Measurements from ENCODE around the gene FAM228B. TPM values are rescaled to one million over a fixed set of nuclear protein-coding genes. Genes with fewer than 3 reads are reported as not detected.

FAM228B gene
- total RNA-seq, 1 experiment from 2014 or later: 5.6 TPM

DNA sequence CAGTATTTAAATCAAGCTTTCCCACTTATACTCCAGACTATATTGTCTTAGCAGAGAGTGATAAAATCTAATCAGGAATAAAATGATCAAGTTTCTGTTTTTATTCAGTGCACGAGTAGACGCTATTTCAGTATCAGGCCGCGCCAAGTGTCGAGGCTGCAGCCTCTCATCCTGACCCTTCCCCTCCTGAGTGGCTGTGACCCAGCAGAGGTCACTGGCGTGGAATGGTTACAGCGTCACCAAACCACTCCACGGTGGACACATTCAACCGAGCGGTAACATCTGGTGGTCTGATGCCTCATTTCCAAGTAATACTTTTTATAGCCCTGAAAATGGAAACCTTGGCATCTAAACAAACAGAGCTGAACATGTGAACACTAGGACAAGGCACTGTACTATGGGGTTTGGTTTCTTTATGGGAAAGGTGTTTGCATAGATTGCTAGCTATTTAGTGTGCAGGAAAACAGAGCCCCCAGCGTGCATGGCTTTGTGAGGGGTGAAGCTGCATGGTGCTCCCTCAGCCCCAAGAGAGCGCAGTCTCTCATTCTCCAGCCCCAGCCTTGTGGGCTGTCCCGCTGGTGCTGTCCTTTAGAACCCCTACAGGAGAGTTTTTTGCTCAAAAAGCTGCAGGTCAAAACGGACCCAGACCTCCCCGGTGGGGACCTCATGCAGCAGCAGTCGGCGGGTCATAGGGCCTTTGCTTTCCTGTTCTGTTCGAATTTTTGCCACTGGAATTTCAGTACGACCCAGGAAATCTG is 79.9 kb downstream of the FAM228B start:
- DNase-seq (ENCODE audit: low read depth): no peak

- no peak for DNase-seq (ENCODE audit: low read depth)
Measured at GRCh38 chr2:24203787-24204150, 80.5 kb downstream of the FAM228B start.

- DNase-seq (ENCODE audit: low read depth): no peak
Measured at GRCh38 chr2:24204505-24204904, 81.2 kb downstream of the FAM228B start.

- DNase-seq (ENCODE audit: low read depth): no peak
Measured at GRCh38 chr2:24205131-24205530, 81.9 kb downstream of the FAM228B start.

GRCh38 chr2:24206242-24206641 is 83.0 kb downstream of the FAM228B start:
- DNase-seq (ENCODE audit: low read depth): no peak

DNA sequence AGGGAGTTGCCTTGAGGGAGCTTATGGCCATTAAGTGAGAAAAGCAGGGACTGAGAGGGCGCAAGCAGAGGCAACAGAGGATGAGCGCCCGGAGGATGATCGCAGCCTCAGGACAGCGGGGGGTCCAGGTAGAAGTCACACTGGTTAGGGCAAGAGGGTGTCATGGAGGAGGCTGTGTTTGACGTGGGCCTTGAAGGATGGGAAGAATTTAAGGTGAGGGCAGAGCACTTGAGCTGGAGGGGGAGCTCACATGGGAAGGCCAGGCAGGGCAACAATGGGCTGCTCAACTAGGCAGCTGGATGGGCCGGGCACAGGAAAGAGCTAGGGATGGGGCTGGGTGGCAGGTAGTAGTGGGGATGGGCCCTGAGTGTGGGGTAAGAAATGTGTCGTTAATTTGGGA is 83.4 kb downstream of the FAM228B start:
- DNase-seq (ENCODE audit: low read depth): no peak

DNA sequence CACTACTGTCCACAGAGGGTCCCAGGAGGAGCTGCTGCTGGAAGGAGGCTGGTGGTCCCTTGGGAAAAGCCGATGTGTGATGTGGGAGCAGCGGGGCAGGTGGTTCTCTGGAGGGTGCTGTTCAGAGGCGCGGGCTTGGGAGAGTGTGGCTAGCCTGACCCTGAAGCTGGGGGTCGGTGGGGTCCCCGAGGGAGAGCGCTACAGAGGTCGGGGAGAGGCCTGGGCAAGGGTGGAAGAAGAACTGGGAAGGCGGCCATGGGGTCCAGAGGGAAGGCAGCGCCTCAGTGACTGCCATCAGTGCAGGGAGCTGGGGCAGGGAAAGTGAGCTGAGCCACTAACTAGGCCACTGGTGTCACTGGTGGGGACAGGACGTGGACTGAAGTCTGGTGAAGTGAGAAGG is 84.1 kb downstream of the FAM228B start:
- DNase-seq (ENCODE audit: low read depth): no peak

DNA sequence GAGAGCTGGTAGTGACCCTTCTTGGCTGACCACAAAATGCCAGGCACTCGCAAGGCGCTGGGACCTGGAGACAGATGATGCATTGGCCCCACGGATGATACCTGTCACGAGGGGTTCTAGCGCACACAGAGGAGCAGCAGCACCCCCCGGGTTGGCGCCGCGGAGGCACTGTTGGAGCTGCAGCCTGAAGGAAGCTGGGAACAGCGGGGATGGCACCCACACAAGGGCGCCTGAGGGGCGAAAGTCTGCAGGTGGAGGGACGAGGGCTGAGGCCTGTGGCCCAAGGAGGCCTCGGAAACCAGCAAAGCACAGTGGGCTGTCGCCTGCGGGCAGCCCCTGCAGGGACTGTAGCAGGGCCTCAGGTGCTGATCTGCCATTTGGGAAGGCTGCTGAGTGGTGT is 85.2 kb downstream of the FAM228B start:
- no peak for DNase-seq (ENCODE audit: low read depth)

- no peak for DNase-seq (ENCODE audit: low read depth)
Measured at GRCh38 chr2:24209389-24210105, 86.3 kb downstream of the FAM228B start.

- no peak for DNase-seq (ENCODE audit: low read depth)
Measured at GRCh38 chr2:24210106-24210455, 86.8 kb downstream of the FAM228B start.

GRCh38 chr2:24210723-24211122 is 87.5 kb downstream of the FAM228B start:
- no peak for DNase-seq (ENCODE audit: low read depth)

- DNase-seq (ENCODE audit: low read depth): no peak
Measured at GRCh38 chr2:24211408-24211807, 88.1 kb downstream of the FAM228B start.

GRCh38 chr2:24214880-24215279 is 91.6 kb downstream of the FAM228B start:
- DNase-seq (ENCODE audit: low read depth): no peak

Other genes with a start within 250 kb of the FAM228B start
- 5.8 and 6.4 TPM in 2 replicates for gene ATAD2B, start 196.3 kb upstream of the FAM228B start, total RNA-seq (2014; rRNA removed)
- gene UBXN2A, start 183.0 kb upstream of the FAM228B start, total RNA-seq (2014; rRNA removed): 16.7 and 19.3 TPM in 2 replicates
- gene MFSD2B, start 113.4 kb upstream of the FAM228B start, total RNA-seq (2014; rRNA removed): 0.51 TPM in 1 of 2 replicates, not detected in the other
- 12.3 and 14.3 TPM in 2 replicates for gene WDCP, start 76.1 kb upstream of the FAM228B start, total RNA-seq (2014; rRNA removed)
- gene FKBP1B, start 73.7 kb upstream of the FAM228B start, total RNA-seq (2014; rRNA removed): 9.3 and 11.7 TPM in 2 replicates
- 130 and 144 TPM in 2 replicates for gene SF3B6, start 47.1 kb upstream of the FAM228B start, total RNA-seq (2014; rRNA removed)
- 101 and 119 TPM in 2 replicates for gene TP53I3, start 38.6 kb upstream of the FAM228B start, total RNA-seq (2014; rRNA removed)
- gene PFN4, start 135 bp upstream of the FAM228B start, total RNA-seq (2014; rRNA removed): 0.63 and 1.7 TPM in 2 replicates
- not detected in 2 replicates for gene FAM228A, start 51.6 kb downstream of the FAM228B start, total RNA-seq (2014; rRNA removed)
- gene ITSN2, start 237.1 kb downstream of the FAM228B start, total RNA-seq (2014; rRNA removed): 13.8 and 20.8 TPM in 2 replicates